ENCODE results near the gene LMO1.

LMO1 gene

DNA sequence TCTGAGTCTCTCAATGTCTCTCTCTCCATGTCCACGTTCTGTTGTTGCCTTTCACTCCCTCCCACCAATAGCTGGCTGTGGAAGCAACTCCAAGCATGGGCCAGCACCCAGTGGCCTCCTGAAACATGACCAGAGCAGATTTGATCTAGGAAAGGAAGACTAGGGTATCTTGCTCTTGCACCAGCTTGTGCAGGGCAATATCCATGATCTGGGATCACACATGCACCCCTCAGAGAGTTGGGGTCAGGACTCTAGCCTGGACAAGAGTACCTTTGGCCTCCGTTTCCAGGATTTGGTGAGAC, 60.3 kb downstream of the LMO1 start:
- DNase-seq (ENCODE audit: low spot score) = no peak

DNA sequence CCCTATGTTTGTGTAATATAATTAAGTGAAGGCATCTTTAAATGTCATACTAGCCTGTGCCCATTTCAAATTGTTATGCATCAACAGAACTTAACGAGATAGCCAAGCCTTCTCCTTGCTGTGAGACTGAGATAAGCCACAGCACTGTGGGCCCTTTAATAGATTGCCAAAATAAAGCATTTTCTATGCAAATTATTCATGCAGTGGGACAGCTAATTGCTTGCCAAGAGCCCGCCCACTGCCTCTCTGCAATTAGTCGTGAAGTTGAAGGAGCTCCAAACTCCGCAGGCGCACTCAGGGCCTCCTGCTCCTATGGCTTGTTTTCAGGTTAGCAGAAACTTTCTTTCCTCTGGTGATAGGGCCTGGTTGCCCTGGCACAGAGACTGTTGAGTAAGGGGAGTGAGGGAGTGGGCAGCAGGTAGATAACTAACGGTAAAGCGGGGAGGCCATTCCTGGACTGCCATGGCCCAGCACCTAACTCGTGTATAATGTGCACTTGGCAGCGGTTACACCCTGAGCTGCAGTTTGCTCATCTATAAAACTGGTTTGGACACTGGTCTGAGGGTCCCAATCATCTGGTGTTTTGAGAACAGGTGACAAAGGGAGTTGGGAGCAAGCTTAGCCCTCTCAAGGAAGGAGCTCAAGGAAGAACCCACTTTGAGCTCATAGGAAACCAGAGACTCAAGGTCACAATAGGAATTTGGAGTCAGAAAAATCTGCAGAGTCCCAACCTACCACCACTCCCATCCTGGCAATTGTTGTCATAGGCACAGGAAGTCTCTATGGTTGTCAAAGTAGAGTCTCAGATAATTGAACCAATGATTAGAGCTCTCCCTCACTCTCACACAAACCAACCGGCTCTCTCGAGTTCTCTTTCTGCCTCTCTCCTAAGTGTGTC, 60.9 kb downstream of the LMO1 start:
- no peak for DNase-seq (ENCODE audit: low spot score)

DNA sequence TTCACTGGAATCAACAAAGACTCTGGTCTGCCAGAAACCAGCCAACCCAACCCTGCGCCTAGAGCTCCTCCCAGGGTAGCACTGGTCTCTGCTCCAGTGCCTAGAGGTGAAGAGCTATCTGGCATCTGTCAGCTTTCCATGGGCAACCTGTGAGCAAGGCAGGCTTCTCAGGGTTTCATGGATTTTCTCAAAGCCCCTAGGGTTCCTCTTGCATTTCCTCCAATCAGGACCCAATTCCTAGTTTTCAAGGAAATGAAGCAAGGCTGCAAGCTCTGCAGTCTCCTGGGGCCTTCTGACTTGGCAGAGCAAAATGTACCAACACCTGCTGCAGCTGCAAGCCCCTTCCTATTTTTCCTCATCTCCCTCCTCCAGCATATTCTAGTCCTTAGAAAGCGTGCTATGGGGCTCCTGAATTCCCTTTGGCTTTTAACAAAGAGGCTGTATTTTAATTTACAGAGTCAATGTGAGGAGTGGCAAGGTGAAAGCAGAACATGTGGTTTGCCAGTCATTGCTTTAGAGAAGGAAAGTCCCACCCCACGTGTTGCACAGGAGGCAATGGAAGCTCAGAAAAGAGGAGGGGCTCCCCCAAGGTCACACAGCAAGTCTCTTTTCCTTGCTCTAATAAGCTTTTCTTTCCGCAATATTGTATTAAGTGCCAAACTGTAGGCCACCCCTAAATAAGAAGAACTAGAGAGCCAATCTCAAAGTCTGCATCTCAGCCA, 61.9 kb downstream of the LMO1 start:
- DNase-seq (ENCODE audit: low spot score) = no peak

DNA sequence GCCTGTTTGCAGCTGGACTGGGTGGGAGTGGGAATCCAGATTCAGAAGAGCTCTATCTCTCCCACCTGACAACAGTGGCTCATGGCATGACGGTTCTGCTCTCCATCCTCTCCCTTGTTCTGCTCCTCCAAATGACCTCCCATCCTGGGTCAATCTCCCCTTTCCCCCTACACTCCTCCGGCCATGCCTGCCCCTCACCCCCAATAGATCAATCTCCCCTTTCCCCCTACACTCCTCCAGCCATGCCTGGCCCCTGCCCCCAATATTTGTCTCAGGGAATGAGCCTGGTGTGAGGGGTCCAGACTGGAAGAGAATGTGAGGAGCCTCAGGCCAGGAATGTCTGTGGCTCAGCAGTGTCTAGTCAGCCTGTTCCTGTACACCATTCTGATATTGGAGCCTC, 64.0 kb downstream of the LMO1 start:
- DNase-seq (ENCODE audit: low spot score) = no peak

DNA sequence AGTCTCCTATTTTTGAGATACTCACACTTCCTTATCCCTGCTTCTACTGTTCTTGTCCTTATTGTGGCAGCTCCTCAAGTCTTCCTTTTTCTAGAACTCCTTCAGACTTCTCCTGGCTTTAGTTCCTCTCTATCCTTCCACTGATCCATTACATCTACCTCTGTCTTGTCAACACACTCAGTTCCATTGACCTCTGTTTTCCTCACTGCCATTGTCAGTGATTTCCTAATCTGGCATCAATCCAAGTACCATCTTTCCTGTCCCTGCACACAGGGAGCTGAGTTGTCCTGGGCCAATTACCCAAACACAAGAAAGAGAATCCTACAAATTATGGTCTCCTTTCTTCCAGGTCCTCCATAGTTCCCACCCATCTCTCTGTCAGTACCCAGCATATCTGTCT, 66.9 kb downstream of the LMO1 start:
- no peak for DNase-seq (ENCODE audit: low spot score)

DNA sequence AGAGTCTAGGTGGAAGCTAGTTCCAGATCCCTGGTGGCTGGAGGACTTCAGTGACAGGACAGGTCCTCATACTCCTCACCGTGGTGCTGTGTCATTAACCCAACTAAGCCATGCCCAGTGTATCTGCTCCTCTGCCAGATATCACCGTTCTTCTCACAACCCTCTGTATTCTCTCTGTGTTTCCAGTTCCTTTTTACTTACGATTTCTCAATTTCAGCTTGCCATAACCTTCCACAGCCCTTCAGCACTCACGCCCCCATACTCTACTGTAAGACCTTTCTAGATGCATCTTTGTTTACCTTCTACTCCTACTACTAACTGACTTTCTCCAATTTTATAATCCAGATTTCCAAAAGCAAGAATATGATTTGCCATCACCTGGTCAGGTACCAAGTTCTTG, 68.7 kb downstream of the LMO1 start:
- DNase-seq (ENCODE audit: low spot score) = no peak

DNA sequence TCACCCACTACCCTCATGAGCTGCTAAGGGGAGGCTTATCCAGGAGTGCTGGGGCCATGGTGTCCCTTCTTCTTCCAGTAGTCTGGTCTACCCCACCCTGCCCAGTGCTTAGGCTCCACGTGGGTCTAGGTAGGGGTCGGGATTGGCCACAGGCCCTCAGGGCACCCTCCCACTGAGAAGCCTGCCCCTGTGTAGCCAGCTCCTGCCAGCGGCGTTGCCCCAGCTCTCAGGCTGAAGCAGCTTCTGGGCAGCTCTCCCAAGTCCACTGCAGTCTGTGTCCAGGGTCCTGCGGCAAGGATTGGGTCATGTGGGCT, 70.8 kb downstream of the LMO1 start:
- DNase-seq (ENCODE audit: low spot score) = no peak

DNA sequence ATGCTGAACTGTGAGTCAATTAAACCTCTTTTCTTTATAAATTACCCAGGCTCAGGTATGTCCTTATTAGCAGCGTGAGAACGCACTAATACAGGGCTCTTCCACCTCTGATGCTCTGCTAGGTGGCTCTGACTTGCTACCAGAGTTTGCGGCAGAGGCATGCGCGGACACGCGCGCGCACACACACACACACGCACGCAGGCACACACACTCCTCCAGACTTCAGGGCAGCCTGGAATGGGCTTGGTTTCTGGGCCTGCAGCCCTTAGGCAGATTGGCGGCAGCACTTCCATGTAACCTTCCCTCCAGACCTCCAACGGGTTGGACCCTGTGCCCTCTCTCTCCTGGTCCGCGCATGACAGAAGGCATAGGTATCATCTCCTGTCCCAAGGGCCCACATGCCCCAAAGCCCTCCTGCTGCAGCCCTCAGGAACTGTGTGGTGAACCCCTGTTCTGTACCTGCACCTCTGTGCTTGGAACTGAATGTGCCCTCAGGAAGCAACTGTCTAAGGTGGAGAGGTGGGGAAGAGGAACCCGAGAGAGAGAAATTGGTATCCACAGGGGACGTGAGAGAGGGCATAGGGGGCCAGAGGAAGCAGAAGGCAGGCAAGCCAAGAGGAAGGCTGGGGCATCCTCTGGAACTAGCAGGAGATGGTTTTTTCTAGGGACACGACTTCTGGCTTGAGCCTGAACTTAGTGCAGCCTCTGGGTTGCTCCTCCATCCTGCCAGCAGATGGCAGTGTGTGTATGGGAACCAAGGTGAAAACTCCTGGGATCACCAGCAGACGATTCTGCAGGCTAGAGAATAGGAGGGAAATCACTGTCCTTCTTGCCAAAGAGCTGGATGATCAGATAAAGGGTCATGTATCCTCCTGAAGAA, 71.4 kb downstream of the LMO1 start:
- peak; percentile 58 for DNase-seq (ENCODE audit: low spot score)

DNA sequence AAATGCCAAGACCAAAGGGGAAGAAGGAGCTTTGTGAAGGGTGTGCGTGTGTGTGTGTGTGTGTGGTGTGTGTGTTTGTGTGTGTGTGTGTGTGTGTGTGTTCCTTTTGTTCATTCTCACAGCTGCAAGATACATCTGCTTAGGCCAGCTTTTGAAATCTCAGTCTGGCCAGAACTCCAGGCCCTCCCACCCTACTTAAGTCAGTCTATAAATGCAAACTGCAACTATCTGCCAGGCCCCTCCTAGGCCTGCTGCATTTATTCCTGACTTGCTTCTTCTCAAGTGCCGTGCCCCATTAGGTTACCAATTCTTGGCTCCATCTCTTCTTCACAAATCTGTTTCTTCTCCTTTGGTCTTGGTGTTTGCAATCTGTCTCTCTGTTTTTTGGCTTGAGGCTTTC, 73.2 kb downstream of the LMO1 start:
- DNase-seq (ENCODE audit: low spot score) = no peak

DNA sequence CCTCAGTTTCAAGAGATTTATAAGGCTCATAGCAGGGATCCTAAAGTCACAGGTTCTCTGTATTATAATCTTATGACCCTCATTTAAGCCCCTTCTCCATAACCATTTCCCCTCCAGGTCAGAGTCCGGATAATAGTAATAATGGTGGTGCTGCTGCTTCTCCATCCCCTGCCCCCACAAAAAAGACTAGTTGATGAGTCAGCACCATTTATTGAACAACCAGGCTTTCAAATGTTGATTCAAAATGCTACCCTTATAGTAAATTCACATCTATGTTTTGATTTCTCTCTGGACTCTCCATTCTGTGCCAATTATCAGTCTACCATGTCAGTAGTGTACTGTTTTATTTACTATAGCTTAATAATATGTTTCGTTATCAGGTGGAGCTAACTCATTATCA, 77.2 kb downstream of the LMO1 start:
- no peak for DNase-seq (ENCODE audit: low spot score)

DNA sequence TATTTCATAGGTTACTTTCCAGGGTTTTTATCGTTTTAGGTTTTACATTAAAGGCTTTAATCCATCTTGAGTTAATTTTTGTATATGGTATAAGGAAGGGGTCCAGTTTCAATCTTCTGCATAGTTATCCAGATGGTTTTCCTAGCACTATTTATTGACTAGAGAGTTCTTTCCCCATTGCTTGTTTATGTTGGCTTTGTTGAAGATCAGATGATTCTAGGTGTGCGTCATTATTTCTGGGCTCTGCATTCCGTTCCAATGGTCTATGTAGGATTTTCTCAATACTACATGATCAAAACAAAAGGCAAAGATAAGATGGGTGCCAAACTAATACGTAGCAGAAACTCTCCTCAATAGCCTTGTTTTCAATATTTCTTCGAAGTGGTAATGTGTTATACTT, 80.6 kb downstream of the LMO1 start:
- DNase-seq (ENCODE audit: low spot score) = no peak

DNA sequence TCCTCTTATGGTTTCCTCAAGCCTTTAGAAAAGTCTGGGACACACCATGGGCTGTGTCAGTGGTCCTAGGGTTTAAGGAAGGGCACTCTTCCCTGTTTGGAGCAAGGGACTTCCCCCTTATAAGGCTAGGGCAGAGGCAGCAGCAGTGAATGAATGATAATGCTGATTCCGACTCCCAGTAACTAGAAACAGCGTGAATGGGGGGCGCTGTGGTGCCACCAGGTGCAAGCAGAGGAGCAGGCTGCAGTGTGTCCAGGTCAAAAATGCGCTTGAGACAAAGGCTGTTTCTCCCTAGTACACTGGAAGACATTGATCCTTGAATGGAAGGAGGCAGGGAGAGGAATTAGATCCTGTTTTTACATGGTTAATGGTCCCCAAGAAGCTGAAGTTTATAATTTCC, 83.2 kb downstream of the LMO1 start:
- DNase-seq (ENCODE audit: low spot score) = no peak

DNA sequence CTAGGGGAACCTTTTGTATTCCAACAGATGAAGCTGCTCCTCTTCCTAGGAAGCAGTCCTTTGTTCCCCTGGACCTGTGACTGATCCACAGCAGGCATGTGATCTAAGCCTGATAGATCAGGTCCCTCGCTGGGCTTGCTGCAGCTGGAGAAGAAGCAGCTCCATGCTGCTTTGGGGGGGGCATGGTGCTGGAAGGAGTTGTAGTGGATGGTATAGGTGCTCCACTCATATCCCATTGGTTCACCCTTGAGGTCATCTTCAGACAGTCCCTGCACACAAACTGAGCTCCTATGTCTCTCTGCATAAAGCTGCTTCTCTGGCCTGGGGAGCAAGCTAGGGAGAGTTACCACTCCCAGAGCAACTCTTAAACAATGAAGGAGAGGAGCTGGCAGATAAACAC, 85.4 kb downstream of the LMO1 start:
- DNase-seq (ENCODE audit: low spot score) = no peak

DNA sequence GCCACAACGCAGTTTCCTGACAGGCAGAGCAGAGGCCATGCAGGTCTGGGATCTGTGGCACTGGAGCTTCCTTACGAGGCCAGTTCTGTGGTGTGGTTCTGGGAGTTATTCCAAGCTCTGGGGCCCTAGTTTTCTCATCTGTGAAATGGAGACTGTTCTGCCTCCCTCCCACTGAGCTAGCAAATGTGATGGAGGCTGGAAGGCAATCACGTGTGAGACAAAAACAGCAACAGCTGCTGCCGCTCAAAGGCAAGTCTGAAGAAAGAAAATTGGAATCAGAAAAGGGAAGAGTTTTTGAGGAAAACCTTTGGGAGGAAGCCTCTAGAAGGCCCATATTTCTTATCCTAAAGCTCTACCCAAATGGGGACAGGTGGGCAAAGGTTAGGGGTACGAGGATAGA, 86.5 kb downstream of the LMO1 start:
- DNase-seq (ENCODE audit: low spot score) = no peak
